ENCODE results near the gene FCMR. TPM values are rescaled to one million over a fixed set of nuclear protein-coding genes. Genes with fewer than 3 reads are reported as not detected.

Gene FCMR
- polyA plus RNA-seq, 3 donors: 1.9 to 3.0 (median 2.2) TPM

DNA sequence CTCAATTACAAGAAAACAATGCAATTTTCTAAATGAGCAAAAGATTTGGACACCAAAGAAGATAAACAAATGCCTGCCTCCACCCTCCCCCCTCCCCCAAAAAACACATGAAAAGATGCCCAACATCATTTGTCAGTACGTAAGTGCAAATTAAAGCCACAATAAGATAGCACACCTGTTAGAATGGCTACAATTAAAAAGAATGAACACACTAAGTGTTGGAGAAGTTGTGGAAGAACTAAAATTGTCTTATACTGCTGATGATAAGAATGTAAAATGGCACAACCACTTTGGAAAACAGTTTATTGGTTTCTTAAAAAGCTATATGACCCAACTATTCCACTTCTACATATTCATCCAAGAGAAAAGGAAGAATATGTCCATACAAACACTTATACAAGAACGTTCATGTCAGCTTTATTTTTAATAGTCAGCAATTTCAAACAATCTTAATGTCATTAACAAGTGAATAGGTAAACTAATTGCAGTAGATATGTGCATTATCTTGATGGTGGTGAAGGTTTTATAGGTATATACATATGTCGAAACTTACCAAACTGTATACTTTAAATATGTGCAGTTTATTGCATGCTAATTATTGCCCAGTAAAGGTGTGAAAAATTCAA lies 45.9 kb downstream of the FCMR start:
- H3K27ac Mint-ChIP-seq: no peak overlapping the region
- H3K27ac ChIP-seq (ENCODE audit: low read depth in 1 of 2, low read length in 2 of 2): no peak overlapping the region
- DNase-seq: no peak
- WGBS (ENCODE audit: insufficient coverage): no CpG with 5 or more reads among the region's 3 CpGs
- H2AFZ ChIP-seq (ENCODE audit: insufficient read depth, low read depth, low read length, poor library complexity, severe bottlenecking): no peak overlapping the region
- H3K9me3 Mint-ChIP-seq: peaks cover 13 to 46% (median 33%) of the 10 kb centered on the region in 7 donors
- H3K27me3 ChIP-seq (ENCODE audit: control insufficient read depth in 2 of 2, insufficient read depth in 2 of 2, low read length in 2 of 2): no peaks in the 10 kb centered on the region
- no peaks in the 10 kb centered on the region for H3K36me3 Mint-ChIP-seq
- peaks cover 1 to 2% (median 2%) of the 10 kb centered on the region in 3 donors for H3K27me3 Mint-ChIP-seq (ENCODE audit: low read depth in 3 of 3)
- H3K4me3 Mint-ChIP-seq: no peak overlapping the region
- intact Hi-C loops (cut with micrococcal nuclease): no loop called here
- no peaks in the 10 kb centered on the region for H3K36me3 ChIP-seq (replicated peaks in 1 of 2; ENCODE audit: control insufficient read depth in 1 of 2, insufficient read depth in 2 of 2, low read length in 2 of 2)
- no peak overlapping the region for H3K4me3 ChIP-seq (replicated peaks in 1 of 3; ENCODE audit: low read depth in 2 of 3, low read length in 3 of 3)
- peaks cover 12 to 21% of the 10 kb centered on the region in 2 donors for H3K9me3 ChIP-seq (replicated peaks in 1 of 2; ENCODE audit: control insufficient read depth in 1 of 2, insufficient read depth in 1 of 2, low read length in 2 of 2)
- H3K79me2 ChIP-seq (ENCODE audit: insufficient read depth, low read length): no peaks in the 10 kb centered on the region
- TF ChIP-seq, protein P1, sequence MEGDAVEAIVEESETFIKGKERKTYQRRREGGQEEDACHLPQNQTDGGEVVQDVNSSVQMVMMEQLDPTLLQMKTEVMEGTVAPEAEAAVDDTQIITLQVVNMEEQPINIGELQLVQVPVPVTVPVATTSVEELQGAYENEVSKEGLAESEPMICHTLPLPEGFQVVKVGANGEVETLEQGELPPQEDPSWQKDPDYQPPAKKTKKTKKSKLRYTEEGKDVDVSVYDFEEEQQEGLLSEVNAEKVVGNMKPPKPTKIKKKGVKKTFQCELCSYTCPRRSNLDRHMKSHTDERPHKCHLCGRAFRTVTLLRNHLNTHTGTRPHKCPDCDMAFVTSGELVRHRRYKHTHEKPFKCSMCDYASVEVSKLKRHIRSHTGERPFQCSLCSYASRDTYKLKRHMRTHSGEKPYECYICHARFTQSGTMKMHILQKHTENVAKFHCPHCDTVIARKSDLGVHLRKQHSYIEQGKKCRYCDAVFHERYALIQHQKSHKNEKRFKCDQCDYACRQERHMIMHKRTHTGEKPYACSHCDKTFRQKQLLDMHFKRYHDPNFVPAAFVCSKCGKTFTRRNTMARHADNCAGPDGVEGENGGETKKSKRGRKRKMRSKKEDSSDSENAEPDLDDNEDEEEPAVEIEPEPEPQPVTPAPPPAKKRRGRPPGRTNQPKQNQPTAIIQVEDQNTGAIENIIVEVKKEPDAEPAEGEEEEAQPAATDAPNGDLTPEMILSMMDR (IDR thresholded peaks at IDR 0.05): no peak
- no peaks in the 10 kb centered on the region for H3K4me1 Mint-ChIP-seq
- H3K4me2 ChIP-seq (replicated peaks; ENCODE audit: extremely low read depth, low read length, poor library complexity, severe bottlenecking): no peak overlapping the region
- H3K9ac ChIP-seq (ENCODE audit: insufficient read depth, low read length, poor library complexity, severe bottlenecking): no peak overlapping the region
- no peaks in the 10 kb centered on the region for H3K4me1 ChIP-seq (ENCODE audit: control insufficient read depth in 1 of 2, insufficient read depth in 2 of 2, low read length in 2 of 2)
- H4K20me1 ChIP-seq (ENCODE audit: insufficient read depth, low read length): no peaks in the 10 kb centered on the region

DNA sequence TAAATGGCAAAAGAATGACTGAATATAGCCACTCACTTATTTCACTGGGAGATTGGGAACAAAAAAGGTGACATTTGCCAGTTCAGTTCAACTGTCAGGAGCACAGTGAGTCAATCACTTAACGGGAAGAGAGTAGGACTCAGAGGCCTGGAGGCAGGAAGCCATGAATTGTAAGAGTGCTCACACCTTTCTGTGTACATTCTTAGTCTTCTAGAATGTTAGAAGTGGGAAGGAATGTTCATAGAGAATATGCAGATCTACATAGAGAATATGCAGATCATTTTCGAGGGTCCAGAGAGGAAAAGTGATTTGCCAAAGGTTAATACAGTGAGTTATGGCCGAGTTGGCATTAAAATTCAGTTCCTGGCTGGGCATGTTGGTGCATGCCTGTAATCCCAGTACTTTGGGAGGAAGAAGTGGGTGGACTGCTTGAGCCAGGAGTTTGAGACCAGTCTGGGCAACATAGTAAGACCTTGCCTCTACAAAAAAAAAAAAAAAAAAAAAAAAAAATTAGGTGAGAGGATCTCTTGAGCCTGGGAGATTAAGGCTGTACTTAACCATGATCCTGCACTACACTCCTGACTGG lies 48.0 kb downstream of the FCMR start:
- H3K4me1 ChIP-seq (ENCODE audit: control insufficient read depth in 1 of 2, insufficient read depth in 2 of 2, low read length in 2 of 2): no peaks in the 10 kb centered on the region
- H3K4me3 ChIP-seq (replicated peaks in 1 of 3; ENCODE audit: low read depth in 2 of 3, low read length in 3 of 3): no peak overlapping the region
- Mint-ChIP-seq H3K27me3 (ENCODE audit: low read depth in 3 of 3) (peaks cover 2 to 3% (median 2%) of the 10 kb centered on the region in 3 donors), H3K4me3 (no peak overlapping the region), H3K9me3 (peaks cover 7 to 31% (median 24%) of the 10 kb centered on the region in 7 donors), H3K4me1 (no peaks in the 10 kb centered on the region), H3K36me3 (no peaks in the 10 kb centered on the region), H3K27ac (no peak overlapping the region)
- 92% methylated on average over 2 of the region's 3 CpGs for WGBS (ENCODE audit: insufficient coverage)
- TF ChIP-seq, protein P1 (IDR thresholded peaks at IDR 0.05): no peak
- no peak overlapping the region for H3K9ac ChIP-seq (ENCODE audit: insufficient read depth, low read length, poor library complexity, severe bottlenecking)
- H2AFZ ChIP-seq (ENCODE audit: insufficient read depth, low read depth, low read length, poor library complexity, severe bottlenecking): no peak overlapping the region
- no peaks in the 10 kb centered on the region for H4K20me1 ChIP-seq (ENCODE audit: insufficient read depth, low read length)
- H3K36me3 ChIP-seq (replicated peaks in 1 of 2; ENCODE audit: control insufficient read depth in 1 of 2, insufficient read depth in 2 of 2, low read length in 2 of 2): no peaks in the 10 kb centered on the region
- H3K9me3 ChIP-seq (replicated peaks in 1 of 2; ENCODE audit: control insufficient read depth in 1 of 2, insufficient read depth in 1 of 2, low read length in 2 of 2): peaks cover 9 to 20% of the 10 kb centered on the region in 2 donors
- H3K4me2 ChIP-seq (replicated peaks; ENCODE audit: extremely low read depth, low read length, poor library complexity, severe bottlenecking): no peak overlapping the region
- DNase-seq: no peak
- intact Hi-C loops (cut with micrococcal nuclease): no loop called here
- H3K27me3 ChIP-seq (ENCODE audit: control insufficient read depth in 2 of 2, insufficient read depth in 2 of 2, low read length in 2 of 2): no peaks in the 10 kb centered on the region
- H3K27ac ChIP-seq (ENCODE audit: low read depth in 1 of 2, low read length in 2 of 2): no peak overlapping the region
- no peaks in the 10 kb centered on the region for H3K79me2 ChIP-seq (ENCODE audit: insufficient read depth, low read length)

Measured in CD14-positive monocyte (primary cell).